DMS53 treated with DMSO at 0.1 percent for 48 hours (cell line): ENCODE data around the gene C2orf92.

Experiments used
- DNase-seq: peaks from one replicate; lab custom pipeline; 2025; ENCODE audit not compliant: unreplicated experiment; lab: John Stamatoyannopoulos, UW

The C2orf92 gene

DNA sequence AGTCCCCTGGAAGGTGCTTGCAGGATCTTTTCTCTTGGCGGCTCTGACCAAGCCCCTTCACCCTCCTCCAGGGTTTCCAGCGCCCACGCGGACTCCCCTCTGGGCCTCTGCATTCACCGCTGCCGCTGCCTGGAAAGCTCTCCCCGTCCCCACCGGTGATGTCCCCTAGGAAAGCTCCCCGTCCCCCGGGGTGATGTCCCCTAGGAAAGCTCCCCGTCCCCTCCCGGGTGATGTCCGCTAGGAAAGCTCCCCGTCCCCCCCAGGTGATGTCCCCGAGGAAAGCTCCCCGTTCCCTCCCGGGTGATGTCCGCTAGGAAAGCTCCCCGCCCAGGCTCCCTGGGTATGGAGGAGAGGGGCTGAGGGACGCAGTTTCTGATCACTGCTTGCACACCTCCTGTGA, 71.7 kb downstream of the C2orf92 start:
- no peak for DNase-seq

DNA sequence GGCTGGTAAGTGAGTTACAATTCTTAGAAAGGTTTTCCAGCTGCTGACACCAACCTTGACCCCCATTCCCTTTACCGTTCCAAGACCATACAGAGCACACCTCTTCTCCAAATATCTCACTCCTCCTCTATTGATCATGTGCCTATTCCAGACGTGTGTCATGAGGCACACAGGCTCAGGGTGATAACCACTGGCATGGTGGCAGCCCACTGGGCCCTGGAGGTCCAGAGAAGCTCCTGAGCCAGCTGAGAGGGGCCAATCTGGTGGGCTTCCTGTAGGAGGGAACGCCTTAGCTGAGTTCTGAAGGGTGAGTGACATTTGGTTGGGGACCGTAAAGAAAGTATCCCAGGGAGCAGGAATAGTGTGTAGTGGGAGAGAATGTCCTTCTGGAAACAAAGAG, 72.2 kb downstream of the C2orf92 start:
- DNase-seq = no peak

DNA sequence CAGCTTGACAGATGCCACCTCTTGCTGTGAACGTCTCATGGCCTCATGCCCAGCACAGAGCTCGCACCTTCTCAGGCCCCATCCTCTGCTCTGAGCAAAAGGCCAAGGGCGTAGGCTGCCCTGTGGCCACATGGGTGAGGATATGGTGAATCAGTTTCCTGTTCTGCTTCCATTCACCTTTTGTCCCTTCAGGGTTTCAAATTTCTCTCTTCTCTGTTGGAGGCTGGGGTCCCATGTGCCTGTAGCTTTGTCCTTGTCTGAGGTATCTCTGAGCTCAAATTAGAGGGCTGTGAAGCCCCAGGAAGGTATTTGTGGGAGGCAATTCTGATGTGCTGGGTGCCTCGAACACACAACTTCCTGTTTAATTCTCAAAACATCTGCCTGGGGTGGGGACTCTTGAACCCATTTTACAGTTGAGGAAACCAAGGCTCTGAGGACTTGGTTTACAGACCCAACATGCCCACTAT, 72.9 kb downstream of the C2orf92 start:
- no peak for DNase-seq

GRCh38 chr2:97743913-97744312, 74.4 kb downstream of the C2orf92 start:
- DNase-seq = no peak

- DNase-seq = no peak
Observed at GRCh38 chr2:97745474-97746174, 76.1 kb downstream of the C2orf92 start.

DNA sequence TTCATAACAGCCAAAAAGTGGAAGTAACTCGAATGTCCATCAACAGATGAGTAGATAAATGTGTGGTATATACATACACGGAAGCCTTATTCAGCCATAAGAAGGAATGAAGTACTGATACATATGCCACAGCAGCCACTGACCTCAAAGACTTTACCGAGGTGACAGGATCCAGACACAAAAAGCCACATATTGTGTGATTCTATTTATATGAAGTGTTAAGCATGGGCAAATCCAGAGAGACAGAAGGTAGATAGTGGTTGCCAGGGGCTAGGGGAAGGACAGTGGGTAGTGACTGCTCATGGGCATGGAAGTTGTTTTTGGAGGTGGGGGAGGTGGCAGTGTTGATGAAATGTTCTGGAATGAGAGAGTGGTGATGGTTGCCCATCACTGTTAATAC, 77.8 kb downstream of the C2orf92 start:
- no peak for DNase-seq

DNA sequence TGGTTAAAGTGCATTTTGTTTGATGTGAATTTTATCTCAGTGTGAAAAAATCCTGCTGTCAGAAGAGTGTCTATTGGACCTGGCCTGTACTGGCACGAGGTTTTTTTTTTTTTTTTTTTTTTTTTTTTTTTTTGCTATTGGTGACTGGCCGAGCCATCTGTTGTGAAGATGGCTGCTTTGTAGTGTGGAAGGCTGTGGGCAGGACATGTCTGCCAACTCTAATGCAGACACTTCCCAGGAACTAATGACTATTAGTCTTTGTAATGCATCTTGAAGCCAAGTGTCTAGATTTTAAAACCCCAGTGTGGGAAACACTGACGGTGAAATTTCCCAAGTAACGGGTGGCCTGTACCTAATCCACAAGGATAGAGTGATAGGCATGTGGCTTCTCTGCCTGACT, 78.2 kb downstream of the C2orf92 start:
- no peak for DNase-seq

DNA sequence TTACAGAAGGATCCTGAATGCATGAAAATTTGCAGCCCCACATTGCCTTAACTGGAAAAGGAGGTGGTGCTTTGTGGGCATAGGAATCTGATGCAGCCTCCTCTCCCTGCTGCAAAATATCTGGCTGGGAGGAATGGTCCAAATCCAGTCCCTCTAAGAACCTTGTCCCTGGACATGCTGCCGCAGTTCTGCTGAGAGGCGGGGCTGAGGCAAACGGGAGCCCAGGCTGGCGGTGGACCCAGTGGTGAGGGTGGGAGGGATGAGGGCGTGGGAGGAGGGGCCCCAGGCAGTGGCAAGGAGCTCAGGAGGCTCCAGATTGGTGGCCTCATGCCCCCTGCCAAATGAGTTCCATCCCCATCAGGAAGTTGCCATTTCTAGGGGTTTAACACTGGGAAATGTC, 80.1 kb downstream of the C2orf92 start:
- no peak for DNase-seq

DNA sequence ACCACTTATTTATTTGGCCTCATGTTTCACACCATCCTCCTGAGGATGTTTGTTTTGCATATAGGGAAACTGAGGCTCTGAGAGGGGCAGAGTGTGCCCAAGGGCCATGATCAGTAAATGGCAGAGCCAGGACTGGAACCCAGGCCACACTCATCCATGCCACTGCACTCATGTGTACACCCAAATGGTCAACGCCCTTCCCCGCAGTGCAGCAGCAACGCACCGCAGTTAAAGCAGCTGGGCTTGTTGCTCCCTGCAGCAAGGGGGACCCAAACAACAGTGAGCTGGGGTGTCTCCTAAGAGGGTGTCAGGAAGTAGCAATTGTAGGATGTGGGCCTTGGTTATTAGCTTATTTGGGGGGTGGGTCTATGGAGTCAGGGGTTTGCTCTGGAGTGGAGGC, 80.5 kb downstream of the C2orf92 start:
- DNase-seq = no peak

DNA sequence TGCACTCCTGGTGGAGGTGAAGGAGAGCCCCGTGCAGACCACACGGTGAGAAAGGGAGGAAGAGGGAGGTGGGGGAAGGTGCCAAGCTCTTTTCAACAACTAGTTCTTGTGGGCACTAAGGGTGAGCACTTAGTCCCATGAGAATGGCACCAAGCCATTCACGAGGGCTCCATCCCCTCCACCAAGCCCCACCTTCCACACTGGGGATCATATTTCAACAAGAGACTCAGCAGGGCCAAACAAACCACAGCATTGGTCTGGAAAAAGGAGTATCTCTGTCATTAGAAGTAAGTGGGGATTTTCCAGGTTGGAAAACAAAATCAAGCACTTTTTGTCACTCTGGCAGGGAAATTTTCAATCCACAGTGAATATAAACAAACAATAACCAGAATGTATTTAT, 82.2 kb downstream of the C2orf92 start:
- no peak for DNase-seq
